Endothelial cell of umbilical vein (primary cell): ENCODE measurements around the gene PARN. TPM values are rescaled to one million over a fixed set of nuclear protein-coding genes. Genes with fewer than 3 reads are reported as not detected.
"Not testable (repeated sequence)": the region's sequence is repeated elsewhere in the genome, so short reads cannot be mapped to it uniquely, and the experiment has no call there.

Experiments used
- BruUV-seq: library from RNA; stranded (reverse); fragments of 400-500 nt; replicated peaks from 2 replicates; lab custom pipeline; 2021; lab: Mats Ljungman, UMichigan
- CTCF ChIA-PET: fragments of 300-600, 350-600 bp; sonication (Branson Sonifier 250); formaldehyde crosslinking; loops from one replicate; lab custom pipeline; 2021; ENCODE audit warnings: antibody characterized with exemption, inconsistent platforms; lab: Charles Lee
- POLR2A ChIA-PET: fragments of 300-600, 350-600 bp; sonication (Branson Sonifier 250); formaldehyde crosslinking; loops from one replicate; lab custom pipeline; 2021; ENCODE audit warnings: antibody characterized with exemption, inconsistent platforms; lab: Charles Lee
- DNase-seq: peaks from one replicate; pipeline ENCODE4 v3.0.0-alpha.2; 2011; ENCODE audit warnings: low read depth, low spot score
- FAIRE-seq: peaks from 2 replicates; lab custom pipeline; 2011; peaks lifted over from hg19 to GRCh38; lab: Jason Lieb, UNC
- H2AFZ ChIP-seq: 2 replicates; pipeline ENCODE4 v1.6.0; 2012; ENCODE audit warnings: low read depth, low read length, control low read depth, inconsistent platforms
- H3K27ac ChIP-seq: 2 replicates; pipeline ENCODE4 v1.5.1; 2011; ENCODE audit warnings: low read depth, mild to moderate bottlenecking, control low read depth, low read length, moderate library complexity; ENCODE audit not compliant: insufficient read depth
- H3K27me3 ChIP-seq, 2 experiments: 2 replicates each; pipeline versions ENCODE4 v1.6.0 to v1.6.1; 2011; ENCODE audit warnings: low read length in 2 of 2, mixed read lengths in 1 of 2; ENCODE audit not compliant: control insufficient read depth in 2 of 2, insufficient read depth in 2 of 2
- H3K36me3 ChIP-seq, 2 experiments: 2 replicates in 1 of 2; 3 replicates in 1 of 2; pipeline ENCODE4 v1.5.1; 2011; ENCODE audit warnings: low read length in 2 of 2, mild to moderate bottlenecking in 1 of 2, moderate library complexity in 1 of 2; ENCODE audit not compliant: control insufficient read depth in 2 of 2, insufficient read depth in 2 of 2; ENCODE audit errors: extremely low read depth in 1 of 2
- H3K4me1 ChIP-seq: 3 replicates; pipeline ENCODE4 v1.5.1; 2011; ENCODE audit warnings: mild to moderate bottlenecking, low read length; ENCODE audit not compliant: control insufficient read depth, insufficient read depth; ENCODE audit errors: extremely low read depth
- H3K4me2 ChIP-seq: 2 replicates; pipeline ENCODE4 v1.6.1; 2011; ENCODE audit warnings: low read length, control low read depth, mixed read lengths; ENCODE audit not compliant: insufficient read depth
- H3K4me3 ChIP-seq, 3 experiments: fragments of 200-600 bp in 1 of 3; sonication (generic), shearing (Covaris generic) in 1 of 3; replicated peaks in 1 of 3; 2 replicates each; pipeline ENCODE4 v1.5.1; 2011 to 2016; ENCODE audit warnings: control low read depth in 3 of 3, low read length in 3 of 3, mild to moderate bottlenecking in 2 of 3, inconsistent platforms in 1 of 3, low read depth in 1 of 3, moderate library complexity in 1 of 3; ENCODE audit not compliant: insufficient read depth in 1 of 3
- H3K79me2 ChIP-seq: 2 replicates; pipeline ENCODE4 v1.6.0; 2012; ENCODE audit warnings: low read length, inconsistent platforms; ENCODE audit not compliant: control insufficient read depth, insufficient read depth
- H3K9ac ChIP-seq: replicated peaks from 2 replicates; pipeline ENCODE3; 2011; ENCODE audit warnings: low read length, control low read depth; ENCODE audit not compliant: insufficient read depth; ENCODE audit errors: extremely low read depth
- H3K9me1 ChIP-seq: replicated peaks from 3 replicates; pipeline ENCODE4 v1.6.0; 2011; ENCODE audit warnings: mild to moderate bottlenecking, low read length; ENCODE audit not compliant: control insufficient read depth, insufficient read depth; ENCODE audit errors: extremely low read depth
- H3K9me3 ChIP-seq: replicated peaks from 2 replicates; pipeline ENCODE4 v1.5.1; 2012; ENCODE audit warnings: low read length, inconsistent platforms; ENCODE audit not compliant: control insufficient read depth, insufficient read depth
- H4K20me1 ChIP-seq: replicated peaks from 2 replicates; pipeline ENCODE3; 2011; ENCODE audit warnings: mild to moderate bottlenecking, low read length; ENCODE audit not compliant: control insufficient read depth, insufficient read depth; ENCODE audit errors: extremely low read depth
- CTCF ChIP-seq, 2 donors: IDR thresholded peaks; 1 replicate in 1 of 2; 2 replicates in 1 of 2; pipeline ENCODE4 v1.5.1; 2011; ENCODE audit warnings: low read length in 2 of 2, mild to moderate bottlenecking in 2 of 2, moderate library complexity in 2 of 2, control low read depth in 1 of 2, inconsistent platforms in 1 of 2, low read depth in 1 of 2; ENCODE audit not compliant: insufficient read depth in 1 of 2; ENCODE audit errors: extremely low read depth in 1 of 2
- FOS ChIP-seq: IDR thresholded peaks from 2 replicates; pipeline ENCODE4 v1.6.1; 2011; ENCODE audit warnings: mild to moderate bottlenecking, low read length, moderate library complexity, borderline replicate concordance; ENCODE audit not compliant: insufficient read depth
- GATA2 ChIP-seq: IDR thresholded peaks from 2 replicates; pipeline ENCODE4 v1.7.0; 2011; ENCODE audit warnings: low read depth, mild to moderate bottlenecking, moderate library complexity, mixed read lengths, low read length; ENCODE audit not compliant: insufficient read length, insufficient read depth
- MYC ChIP-seq: IDR thresholded peaks from one replicate; pipeline ENCODE4 v1.6.1; 2011; ENCODE audit warnings: mild to moderate bottlenecking, low read depth, low read length
- dilution Hi-C: fragments of 300-500 bp; cut with MboI; formaldehyde crosslinking; loops from one replicate; pipeline ENCODE4 v1.15.0; 2019; ENCODE audit warnings: low sequenced_read_pairs; ENCODE audit not compliant: extremely low pct_ligation_motif_present
- intact Hi-C: fragments of 100-400 bp; cut with micrococcal nuclease; formaldehyde crosslinking; loops from one replicate; pipeline ENCODE4 v1.10.0; 2022
- polyA plus RNA-seq, 4 experiments: library from polyadenylated mRNA; depleted of rRNA in 3 of 4; stranded (reverse) in 3 of 4; unstranded in 1 of 4; fragments of >200 nt; gene quantifications; 2 replicates each; pipeline versions ENCODE4 v1.2.1 to v1.2.3, GENCODE V29; 2011 to 2012; ENCODE audit warnings: missing spikeins in 1 of 4
- total RNA-seq: library from RNA; stranded (reverse); gene quantifications from 2 replicates; pipeline ENCODE4 v1.2.3, GENCODE V29; 2021

The PARN gene
- total and polyA plus RNA-seq, 2 donors (not counting 3 experiments of a cell fraction or from before 2014, with no cell fraction given): 16.9 to 24.6 TPM

- Histone ChIP-seq H3K27me3 (no peaks in the 10 kb centered on the region), H3K36me3 (no peaks in the 10 kb centered on the region), H3K9me1 (no peaks in the 10 kb centered on the region), H4K20me1 (no peaks in the 10 kb centered on the region), H3K9ac (no peak overlapping the region), H3K79me2 (no peaks in the 10 kb centered on the region), H2AFZ (no peak overlapping the region), H3K27ac (no peak overlapping the region), H3K4me1 (no peaks in the 10 kb centered on the region), H3K4me3 (no peak overlapping the region), H3K4me2 (no peak overlapping the region), H3K9me3 (no peaks in the 10 kb centered on the region)
- TF ChIP-seq CTCF (IDR thresholded peaks at IDR 0.05; ENCODE audit: extremely low read depth in 1 of 2, insufficient read depth in 1 of 2, low read depth in 1 of 2, low read length in 2 of 2) (no peak), FOS (no peak), GATA2 (no peak), MYC (no peak)
- ChIA-PET CTCF (no interaction called here), POLR2A (no interaction called here)
- no TSS peak for BruUV-seq
- DNase-seq: no peak
- no peak for FAIRE-seq
- dilution Hi-C loops (no loop called here), intact Hi-C loops (no loop called here)
Observed at GRCh38 chr16:14420721-14421488, 209.2 kb downstream of the PARN start.

- H3K4me3 ChIP-seq, H2AFZ ChIP-seq, POLR2A ChIA-PET, H3K79me2 ChIP-seq, H3K27me3 ChIP-seq, H4K20me1 ChIP-seq, FAIRE-seq, DNase-seq, BruUV-seq, intact Hi-C loops, H3K9me3 ChIP-seq, H3K9me1 ChIP-seq, H3K4me1 ChIP-seq, H3K36me3 ChIP-seq, dilution Hi-C loops, CTCF ChIA-PET, H3K27ac ChIP-seq, H3K9ac ChIP-seq, H3K4me2 ChIP-seq: not testable (repeated sequence)
Observed at GRCh38 chr16:14420243-14420642, 209.8 kb downstream of the PARN start.
